GM08714 (cell line): ENCODE data around the gene GIT1.

ENCODE experiments used
- H3K4me3 ChIP-seq: fragments of 200-500 bp; sonication (Bioruptor generic); 2 replicates; pipeline ENCODE4 v1.5.1; 2014; ENCODE audit warnings: mild to moderate bottlenecking, low read length, inconsistent platforms
- ZNF274 ChIP-seq: IDR thresholded peaks from 2 replicates; pipeline ENCODE4 v1.6.1; 2012; ENCODE audit warnings: mild to moderate bottlenecking, low read depth, low read length

Gene GIT1

GRCh38 chr17:29574732-29575510, 14.5 kb downstream of the GIT1 start:
- no peak overlapping the region for H3K4me3 ChIP-seq
- TF ChIP-seq ZNF274: no peak

GRCh38 chr17:29573871-29574731, 15.3 kb downstream of the GIT1 start:
- no peak for TF ChIP-seq ZNF274
- no peak overlapping the region for H3K4me3 ChIP-seq

- no peak for TF ChIP-seq ZNF274
Measured at GRCh38 chr17:29573558-29573869, 15.9 kb downstream of the GIT1 start.

GRCh38 chr17:29572691-29573557, 16.5 kb downstream of the GIT1 start:
- H3K4me3 ChIP-seq: no peak overlapping the region
- no peak for TF ChIP-seq ZNF274

More at GRCh38 chr17:29573558-29573869, 15.9 kb downstream of the GIT1 start:
- H3K4me3 ChIP-seq: no peak overlapping the region

GRCh38 chr17:29571883-29572681, 17.4 kb downstream of the GIT1 start:
- H3K4me3 ChIP-seq: no peak overlapping the region
- no peak for TF ChIP-seq ZNF274

- TF ChIP-seq ZNF274: no peak
- H3K4me3 ChIP-seq: no peak overlapping the region
Measured at GRCh38 chr17:29571486-29571882, 18.0 kb downstream of the GIT1 start.

- TF ChIP-seq ZNF274: no peak
Measured at GRCh38 chr17:29570521-29570920, 18.9 kb downstream of the GIT1 start.

GRCh38 chr17:29569245-29569950, 20.1 kb downstream of the GIT1 start:
- H3K4me3 ChIP-seq: peak overlapping the region; percentile 55
- TF ChIP-seq ZNF274: no peak

More at GRCh38 chr17:29570521-29570920, 18.9 kb downstream of the GIT1 start:
- no peak overlapping the region for H3K4me3 ChIP-seq

GRCh38 chr17:29568331-29569244, 20.9 kb downstream of the GIT1 start, which contains the start of gene TP53I13:
Gene TP53I13 (plus strand): TSS chr17:29568701. CDS start chr17:29568759, 58 bp downstream.
- TF ChIP-seq ZNF274: no peak
- peak within 1 kb of the TSS; percentile 58 for H3K4me3 ChIP-seq

- TF ChIP-seq ZNF274: no peak
- H3K4me3 ChIP-seq: peak overlapping the region; percentile 58
Measured at GRCh38 chr17:29567554-29568330, 21.7 kb downstream of the GIT1 start.

- TF ChIP-seq ZNF274: no peak
- peak overlapping the region; percentile 58 for H3K4me3 ChIP-seq
Measured at GRCh38 chr17:29567304-29567553, 22.2 kb downstream of the GIT1 start.
